PC-3 (cell line): ENCODE data around the gene IFITM2.

Source experiments
- EZH2 ChIP-seq: fragments of 300-600 bp; sonication (generic); IDR thresholded peaks from one replicate; pipeline ENCODE4 v1.6.1; 2017; ENCODE audit warnings: antibody characterized with exemption, mild to moderate bottlenecking, low read length; ENCODE audit not compliant: unreplicated experiment
- EZH2phosphoT487 ChIP-seq: fragments of 300-600 bp; sonication (generic); IDR thresholded peaks from 2 replicates; pipeline ENCODE4 v1.6.1; 2018; ENCODE audit warnings: mild to moderate bottlenecking, antibody characterized with exemption, low read length, borderline replicate concordance
- TF ChIP-seq, protein P1 (sequence below): fragments of 300-600 bp; sonication (generic); conservative IDR thresholded peaks from 2 replicates; pipeline ENCODE4 v1.5.1; 2017; ENCODE audit warnings: antibody characterized with exemption, low read depth, mild to moderate bottlenecking, low read length

DNA sequence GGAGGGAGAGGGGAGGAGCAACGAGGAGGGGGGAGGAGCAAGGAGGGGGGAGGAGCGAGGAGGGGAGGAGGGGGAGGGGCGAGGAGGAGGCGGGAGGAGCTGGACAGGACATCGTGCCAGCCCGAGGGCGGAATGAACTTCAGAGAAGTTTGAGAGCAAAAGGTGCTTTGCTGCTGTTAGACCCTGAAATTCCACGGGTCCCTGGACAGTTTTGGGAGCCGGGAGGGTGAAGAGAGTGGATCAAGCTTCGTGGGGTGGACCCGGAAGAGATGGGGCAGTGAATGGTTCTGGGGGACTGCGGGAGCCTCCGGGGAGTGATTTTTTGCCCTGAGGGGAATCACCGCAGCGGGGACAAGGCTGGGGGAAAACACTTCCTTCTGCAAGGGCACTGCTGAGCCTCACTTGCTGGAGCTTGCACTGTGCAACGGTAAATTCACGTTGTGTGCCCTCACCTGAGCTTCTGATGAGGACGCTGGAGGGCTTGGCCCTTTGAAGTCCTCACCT lies 40.1 kb upstream of the IFITM2 start:
- TF ChIP-seq, protein P1, sequence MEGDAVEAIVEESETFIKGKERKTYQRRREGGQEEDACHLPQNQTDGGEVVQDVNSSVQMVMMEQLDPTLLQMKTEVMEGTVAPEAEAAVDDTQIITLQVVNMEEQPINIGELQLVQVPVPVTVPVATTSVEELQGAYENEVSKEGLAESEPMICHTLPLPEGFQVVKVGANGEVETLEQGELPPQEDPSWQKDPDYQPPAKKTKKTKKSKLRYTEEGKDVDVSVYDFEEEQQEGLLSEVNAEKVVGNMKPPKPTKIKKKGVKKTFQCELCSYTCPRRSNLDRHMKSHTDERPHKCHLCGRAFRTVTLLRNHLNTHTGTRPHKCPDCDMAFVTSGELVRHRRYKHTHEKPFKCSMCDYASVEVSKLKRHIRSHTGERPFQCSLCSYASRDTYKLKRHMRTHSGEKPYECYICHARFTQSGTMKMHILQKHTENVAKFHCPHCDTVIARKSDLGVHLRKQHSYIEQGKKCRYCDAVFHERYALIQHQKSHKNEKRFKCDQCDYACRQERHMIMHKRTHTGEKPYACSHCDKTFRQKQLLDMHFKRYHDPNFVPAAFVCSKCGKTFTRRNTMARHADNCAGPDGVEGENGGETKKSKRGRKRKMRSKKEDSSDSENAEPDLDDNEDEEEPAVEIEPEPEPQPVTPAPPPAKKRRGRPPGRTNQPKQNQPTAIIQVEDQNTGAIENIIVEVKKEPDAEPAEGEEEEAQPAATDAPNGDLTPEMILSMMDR: no peak
- TF ChIP-seq EZH2phosphoT487: no peak
- no peak for TF ChIP-seq EZH2
